GM12892 (cell line): Measurements from ENCODE around the gene PIK3R6.

Experiments
- POLR2A ChIP-seq: IDR thresholded peaks from 2 replicates; pipeline ENCODE4 v1.6.1; 2011; ENCODE audit warnings: low read depth, low read length, control low read depth
- POLR2AphosphoS5 ChIP-seq: IDR thresholded peaks from 2 replicates; pipeline ENCODE4 v1.6.1; 2011; ENCODE audit warnings: low read depth, low read length, control low read depth

- no peak for TF ChIP-seq POLR2A
- TF ChIP-seq POLR2AphosphoS5 = no peak
Measured at GRCh38 chr17:8898636-8899035, 31.2 kb upstream of the PIK3R6 start.
